HepG2 (cell line): ENCODE measurements around the gene BPGM. TPM values are rescaled to one million over a fixed set of nuclear protein-coding genes. Genes with fewer than 3 reads are reported as not detected.

ENCODE experiments used
- BRD4 ChIP-seq: sonication (generic); formaldehyde crosslinking; IDR thresholded peaks from 2 replicates; pipeline ENCODE4 v1.4.0; 2020; ENCODE audit warnings: missing genetic modification reagents
- CBX5 ChIP-seq: sonication (generic); formaldehyde crosslinking; IDR thresholded peaks from 2 replicates; pipeline ENCODE4 v1.4.0; 2020; ENCODE audit warnings: missing genetic modification reagents, borderline replicate concordance
- CSRNP1 ChIP-seq: sonication (generic); formaldehyde crosslinking; IDR thresholded peaks from 2 replicates; pipeline ENCODE4 v1.8.1; 2023; ENCODE audit warnings: mild to moderate bottlenecking, missing genetic modification reagents
- ELF4 ChIP-seq: sonication (generic); formaldehyde crosslinking; IDR thresholded peaks from 2 replicates; pipeline ENCODE4 v1.5.0; 2020; ENCODE audit warnings: missing genetic modification reagents, mild to moderate bottlenecking, moderate library complexity, borderline replicate concordance
- JARID2 ChIP-seq: sonication (generic); formaldehyde crosslinking; IDR thresholded peaks from 2 replicates; pipeline ENCODE4 v1.8.1; 2023; ENCODE audit warnings: missing genetic modification reagents, inconsistent platforms; ENCODE audit not compliant: insufficient replicate concordance
- KDM2A ChIP-seq: sonication (generic); formaldehyde crosslinking; IDR thresholded peaks from 2 replicates; pipeline ENCODE4 v1.4.0; 2020; ENCODE audit warnings: low read depth, missing genetic modification reagents, borderline replicate concordance
- KLF16 ChIP-seq, 2 experiments: sonication (generic) in 1 of 2; formaldehyde crosslinking in 1 of 2; IDR thresholded peaks; 2 replicates each; pipeline versions ENCODE4 v1.6.1 to v1.8.0; 2016 to 2023; ENCODE audit warnings: missing genetic modification reagents in 2 of 2, missing compliant biosample characterization in 1 of 2
- NAIF1 ChIP-seq: sonication (generic); formaldehyde crosslinking; IDR thresholded peaks from 2 replicates; pipeline ENCODE4 v1.5.0; 2020; ENCODE audit warnings: mild to moderate bottlenecking, missing genetic modification reagents, borderline replicate concordance
- SIN3A ChIP-seq: IDR thresholded peaks from 2 replicates; pipeline ENCODE4 v1.6.1; 2011; ENCODE audit warnings: low read depth, mild to moderate bottlenecking, control low read depth, low read length, borderline replicate concordance
- SSRP1 ChIP-seq: IDR thresholded peaks from 2 replicates; pipeline ENCODE4 v1.6.1; 2016; ENCODE audit warnings: control low read depth
- TCF7L2 ChIP-seq: IDR thresholded peaks from 2 replicates; pipeline ENCODE4 v1.6.1; 2011; ENCODE audit warnings: mild to moderate bottlenecking, low read depth, low read length, moderate library complexity
- TEAD2 ChIP-seq: sonication (generic); formaldehyde crosslinking; IDR thresholded peaks from 2 replicates; pipeline ENCODE4 v1.9.0; 2021; ENCODE audit warnings: missing genetic modification reagents
- YEATS2 ChIP-seq: sonication (generic); formaldehyde crosslinking; IDR thresholded peaks from 2 replicates; pipeline ENCODE4 v1.4.0; 2020; ENCODE audit warnings: missing genetic modification reagents, borderline replicate concordance
- ZBTB3 ChIP-seq: sonication (generic); formaldehyde crosslinking; IDR thresholded peaks from 2 replicates; pipeline ENCODE4 v1.4.0; 2020; ENCODE audit warnings: low read depth, mild to moderate bottlenecking, moderate library complexity, missing genetic modification reagents, borderline replicate concordance
- ZMAT3 ChIP-seq: sonication (generic); formaldehyde crosslinking; conservative IDR thresholded peaks from 2 replicates; pipeline ENCODE4 v1.7.0; 2021; ENCODE audit warnings: missing genetic modification reagents
- ZNF335 ChIP-seq: sonication (generic); formaldehyde crosslinking; IDR thresholded peaks from 2 replicates; pipeline ENCODE4 v1.4.0; 2020; ENCODE audit warnings: missing genetic modification reagents
- ZNF598 ChIP-seq: sonication (generic); formaldehyde crosslinking; IDR thresholded peaks from 2 replicates; pipeline ENCODE4 v1.5.1; 2020; ENCODE audit warnings: mild to moderate bottlenecking, missing genetic modification reagents, borderline replicate concordance
- ZNF773 ChIP-seq: sonication (generic); formaldehyde crosslinking; IDR thresholded peaks from 2 replicates; pipeline ENCODE4 v1.4.0; 2020; ENCODE audit warnings: missing genetic modification reagents, borderline replicate concordance
- ZNF777 ChIP-seq: sonication (generic); formaldehyde crosslinking; IDR thresholded peaks from 2 replicates; pipeline ENCODE4 v1.4.0; 2020; ENCODE audit warnings: missing genetic modification reagents
- ZNF891 ChIP-seq: sonication (generic); formaldehyde crosslinking; IDR thresholded peaks from 2 replicates; pipeline ENCODE4 v1.5.0; 2020; ENCODE audit warnings: mild to moderate bottlenecking, missing genetic modification reagents
- polyA plus RNA-seq, 8 experiments: library from polyadenylated mRNA; depleted of rRNA in 3 of 8; stranded (reverse) in 7 of 8; unstranded in 1 of 8; fragments of >200 nt; fragmentation: Illumina TruSeq in 4 of 8; extraction: Trizol in 4 of 8; gene quantifications; 2 replicates each; pipeline versions ENCODE4 v1.2.1 to v1.2.3, GENCODE V29; 2011 to 2016; ENCODE audit warnings: low read depth in 4 of 8, missing spikeins in 1 of 8, mixed read lengths in 1 of 8; ENCODE audit not compliant: insufficient read depth in 1 of 8
- total RNA-seq, 5 experiments: library from RNA; depleted of rRNA; stranded (reverse); fragments of >200 nt; fragmentation: Illumina TruSeq; extraction: Trizol; gene quantifications; 2 replicates each; pipeline ENCODE4 v1.2.3, GENCODE V29; 2016; ENCODE audit warnings: low read depth in 1 of 5
- TF ChIP-seq, protein P1 (sequence below): IDR thresholded peaks from 2 replicates; pipeline ENCODE4 v1.6.1; 2016; ENCODE audit warnings: low read depth, borderline replicate concordance
- TF ChIP-seq, protein P2 (sequence below): sonication (generic); formaldehyde crosslinking; IDR thresholded peaks from 2 replicates; pipeline ENCODE4 v1.8.0; 2022; ENCODE audit warnings: mild to moderate bottlenecking, missing genetic modification reagents, moderate library complexity
- TF ChIP-seq, protein P3 (sequence below): sonication (generic); formaldehyde crosslinking; IDR thresholded peaks from 2 replicates; pipeline ENCODE4 v1.5.0; 2020; ENCODE audit warnings: missing genetic modification reagents, mild to moderate bottlenecking, borderline replicate concordance
- TF ChIP-seq, protein P4 (sequence below): sonication (generic); formaldehyde crosslinking; IDR thresholded peaks from 2 replicates; pipeline ENCODE4 v1.5.1; 2020; ENCODE audit warnings: missing genetic modification reagents, mild to moderate bottlenecking, borderline replicate concordance

BPGM gene
- total and polyA plus RNA-seq, 2 of the 13 experiments (the other 11 are each of a cell fraction or from before 2014, with no cell fraction given): 4.0 to 7.5 TPM

- TF ChIP-seq TCF7L2 (no peak), SSRP1 (CRISPR knock-in tag) (no peak), ZNF891 (no peak), CBX5 (CRISPR knock-in tag) (no peak), JARID2 (CRISPR knock-in tag) (peak; percentile 71), ZNF598 (peak; percentile 62; the same call in 1 of the 2 replicates), ZNF773 (CRISPR knock-in tag) (no peak), NAIF1 (CRISPR knock-in tag) (no peak), ZMAT3 (CRISPR knock-in tag) (no peak), KDM2A (CRISPR knock-in tag) (peak; percentile 75; the same call in 1 of the 2 replicates), ZBTB3 (CRISPR knock-in tag) (no peak), YEATS2 (CRISPR knock-in tag) (peak; percentile 90), ZNF335 (CRISPR knock-in tag) (0 out of 2 replicates have a peak, but pooled peaks have one; percentile 28), BRD4 (CRISPR knock-in tag) (peak; percentile 46; the same call in 1 of the 2 replicates), KLF16 (CRISPR knock-in tag; IDR thresholded peaks at IDR 0.05) (peak in 1 of 2 experiments; percentile 60; a peak in 1 of 4 replicates), CSRNP1 (CRISPR knock-in tag) (no peak), ELF4 (CRISPR knock-in tag) (peak; percentile 78; the same call in 1 of the 2 replicates), TEAD2 (CRISPR knock-in tag) (no peak), SIN3A (peak; percentile 60), ZNF777 (CRISPR knock-in tag) (no peak)
- TF ChIP-seq, protein P1, sequence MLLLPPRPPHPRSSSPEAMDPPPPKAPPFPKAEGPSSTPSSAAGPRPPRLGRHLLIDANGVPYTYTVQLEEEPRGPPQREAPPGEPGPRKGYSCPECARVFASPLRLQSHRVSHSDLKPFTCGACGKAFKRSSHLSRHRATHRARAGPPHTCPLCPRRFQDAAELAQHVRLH (CRISPR knock-in tag): peak; percentile 14; the same call in 1 of the 2 replicates
- TF ChIP-seq, protein P2, sequence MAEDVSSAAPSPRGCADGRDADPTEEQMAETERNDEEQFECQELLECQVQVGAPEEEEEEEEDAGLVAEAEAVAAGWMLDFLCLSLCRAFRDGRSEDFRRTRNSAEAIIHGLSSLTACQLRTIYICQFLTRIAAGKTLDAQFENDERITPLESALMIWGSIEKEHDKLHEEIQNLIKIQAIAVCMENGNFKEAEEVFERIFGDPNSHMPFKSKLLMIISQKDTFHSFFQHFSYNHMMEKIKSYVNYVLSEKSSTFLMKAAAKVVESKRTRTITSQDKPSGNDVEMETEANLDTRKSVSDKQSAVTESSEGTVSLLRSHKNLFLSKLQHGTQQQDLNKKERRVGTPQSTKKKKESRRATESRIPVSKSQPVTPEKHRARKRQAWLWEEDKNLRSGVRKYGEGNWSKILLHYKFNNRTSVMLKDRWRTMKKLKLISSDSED (CRISPR knock-in tag): no peak
- TF ChIP-seq, protein P3, sequence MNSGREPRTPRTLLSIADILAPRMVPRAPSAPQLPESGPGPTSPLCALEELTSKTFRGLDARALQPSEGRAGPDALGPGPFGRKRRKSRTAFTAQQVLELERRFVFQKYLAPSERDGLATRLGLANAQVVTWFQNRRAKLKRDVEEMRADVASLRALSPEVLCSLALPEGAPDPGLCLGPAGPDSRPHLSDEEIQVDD (CRISPR knock-in tag): no peak
- TF ChIP-seq, protein P4, sequence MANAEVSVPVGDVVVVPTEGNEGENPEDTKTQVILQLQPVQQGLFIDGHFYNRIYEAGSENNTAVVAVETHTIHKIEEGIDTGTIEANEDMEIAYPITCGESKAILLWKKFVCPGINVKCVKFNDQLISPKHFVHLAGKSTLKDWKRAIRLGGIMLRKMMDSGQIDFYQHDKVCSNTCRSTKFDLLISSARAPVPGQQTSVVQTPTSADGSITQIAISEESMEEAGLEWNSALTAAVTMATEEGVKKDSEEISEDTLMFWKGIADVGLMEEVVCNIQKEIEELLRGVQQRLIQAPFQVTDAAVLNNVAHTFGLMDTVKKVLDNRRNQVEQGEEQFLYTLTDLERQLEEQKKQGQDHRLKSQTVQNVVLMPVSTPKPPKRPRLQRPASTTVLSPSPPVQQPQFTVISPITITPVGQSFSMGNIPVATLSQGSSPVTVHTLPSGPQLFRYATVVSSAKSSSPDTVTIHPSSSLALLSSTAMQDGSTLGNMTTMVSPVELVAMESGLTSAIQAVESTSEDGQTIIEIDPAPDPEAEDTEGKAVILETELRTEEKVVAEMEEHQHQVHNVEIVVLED (CRISPR knock-in tag): peak; percentile 40; the same call in 1 of the 2 replicates
These were observed at the start of gene BPGM (continued) for GRCh38 chr7:134646425-134647305.
